ENCODE results near the gene DEF6.

DNA sequence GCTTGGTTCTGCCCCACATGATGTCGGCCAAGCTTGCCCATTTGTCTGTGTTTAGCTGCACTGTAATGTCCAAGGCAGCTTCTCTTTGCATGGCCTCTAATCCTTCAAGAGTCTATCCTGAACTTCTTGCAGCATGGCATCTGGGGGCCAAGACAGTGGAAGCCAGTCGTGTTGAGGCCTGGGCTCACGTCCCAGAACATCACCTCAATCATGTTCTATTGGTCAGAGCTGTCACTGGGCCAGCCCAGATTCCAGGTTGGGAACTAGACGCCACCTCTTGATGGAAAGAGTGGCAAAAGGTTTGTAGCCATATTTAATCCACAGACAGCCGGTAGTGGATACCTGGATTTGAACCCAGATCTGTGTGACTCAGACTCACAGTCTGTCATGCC lies 70.0 kb downstream of the DEF6 start:
- TF ChIP-seq, protein P1, sequence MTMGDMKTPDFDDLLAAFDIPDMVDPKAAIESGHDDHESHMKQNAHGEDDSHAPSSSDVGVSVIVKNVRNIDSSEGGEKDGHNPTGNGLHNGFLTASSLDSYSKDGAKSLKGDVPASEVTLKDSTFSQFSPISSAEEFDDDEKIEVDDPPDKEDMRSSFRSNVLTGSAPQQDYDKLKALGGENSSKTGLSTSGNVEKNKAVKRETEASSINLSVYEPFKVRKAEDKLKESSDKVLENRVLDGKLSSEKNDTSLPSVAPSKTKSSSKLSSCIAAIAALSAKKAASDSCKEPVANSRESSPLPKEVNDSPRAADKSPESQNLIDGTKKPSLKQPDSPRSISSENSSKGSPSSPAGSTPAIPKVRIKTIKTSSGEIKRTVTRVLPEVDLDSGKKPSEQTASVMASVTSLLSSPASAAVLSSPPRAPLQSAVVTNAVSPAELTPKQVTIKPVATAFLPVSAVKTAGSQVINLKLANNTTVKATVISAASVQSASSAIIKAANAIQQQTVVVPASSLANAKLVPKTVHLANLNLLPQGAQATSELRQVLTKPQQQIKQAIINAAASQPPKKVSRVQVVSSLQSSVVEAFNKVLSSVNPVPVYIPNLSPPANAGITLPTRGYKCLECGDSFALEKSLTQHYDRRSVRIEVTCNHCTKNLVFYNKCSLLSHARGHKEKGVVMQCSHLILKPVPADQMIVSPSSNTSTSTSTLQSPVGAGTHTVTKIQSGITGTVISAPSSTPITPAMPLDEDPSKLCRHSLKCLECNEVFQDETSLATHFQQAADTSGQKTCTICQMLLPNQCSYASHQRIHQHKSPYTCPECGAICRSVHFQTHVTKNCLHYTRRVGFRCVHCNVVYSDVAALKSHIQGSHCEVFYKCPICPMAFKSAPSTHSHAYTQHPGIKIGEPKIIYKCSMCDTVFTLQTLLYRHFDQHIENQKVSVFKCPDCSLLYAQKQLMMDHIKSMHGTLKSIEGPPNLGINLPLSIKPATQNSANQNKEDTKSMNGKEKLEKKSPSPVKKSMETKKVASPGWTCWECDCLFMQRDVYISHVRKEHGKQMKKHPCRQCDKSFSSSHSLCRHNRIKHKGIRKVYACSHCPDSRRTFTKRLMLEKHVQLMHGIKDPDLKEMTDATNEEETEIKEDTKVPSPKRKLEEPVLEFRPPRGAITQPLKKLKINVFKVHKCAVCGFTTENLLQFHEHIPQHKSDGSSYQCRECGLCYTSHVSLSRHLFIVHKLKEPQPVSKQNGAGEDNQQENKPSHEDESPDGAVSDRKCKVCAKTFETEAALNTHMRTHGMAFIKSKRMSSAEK (CRISPR knock-in tag; IDR thresholded peaks at IDR 0.05; ENCODE audit: borderline replicate concordance): no peak
- TF ChIP-seq, protein P2, sequence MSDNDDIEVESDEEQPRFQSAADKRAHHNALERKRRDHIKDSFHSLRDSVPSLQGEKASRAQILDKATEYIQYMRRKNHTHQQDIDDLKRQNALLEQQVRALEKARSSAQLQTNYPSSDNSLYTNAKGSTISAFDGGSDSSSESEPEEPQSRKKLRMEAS (CRISPR knock-in tag; IDR thresholded peaks at IDR 0.05): no peak
- TF ChIP-seq, protein P3, sequence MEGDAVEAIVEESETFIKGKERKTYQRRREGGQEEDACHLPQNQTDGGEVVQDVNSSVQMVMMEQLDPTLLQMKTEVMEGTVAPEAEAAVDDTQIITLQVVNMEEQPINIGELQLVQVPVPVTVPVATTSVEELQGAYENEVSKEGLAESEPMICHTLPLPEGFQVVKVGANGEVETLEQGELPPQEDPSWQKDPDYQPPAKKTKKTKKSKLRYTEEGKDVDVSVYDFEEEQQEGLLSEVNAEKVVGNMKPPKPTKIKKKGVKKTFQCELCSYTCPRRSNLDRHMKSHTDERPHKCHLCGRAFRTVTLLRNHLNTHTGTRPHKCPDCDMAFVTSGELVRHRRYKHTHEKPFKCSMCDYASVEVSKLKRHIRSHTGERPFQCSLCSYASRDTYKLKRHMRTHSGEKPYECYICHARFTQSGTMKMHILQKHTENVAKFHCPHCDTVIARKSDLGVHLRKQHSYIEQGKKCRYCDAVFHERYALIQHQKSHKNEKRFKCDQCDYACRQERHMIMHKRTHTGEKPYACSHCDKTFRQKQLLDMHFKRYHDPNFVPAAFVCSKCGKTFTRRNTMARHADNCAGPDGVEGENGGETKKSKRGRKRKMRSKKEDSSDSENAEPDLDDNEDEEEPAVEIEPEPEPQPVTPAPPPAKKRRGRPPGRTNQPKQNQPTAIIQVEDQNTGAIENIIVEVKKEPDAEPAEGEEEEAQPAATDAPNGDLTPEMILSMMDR (IDR thresholded peaks at IDR 0.05): no peak
- TF ChIP-seq NR1H2 (CRISPR knock-in tag; IDR thresholded peaks at IDR 0.05) (no peak), ZBTB21 (CRISPR knock-in tag; IDR thresholded peaks at IDR 0.05; ENCODE audit: borderline replicate concordance) (no peak), GABPB1 (CRISPR knock-in tag; IDR thresholded peaks at IDR 0.05) (no peak), MXD4 (CRISPR knock-in tag; IDR thresholded peaks at IDR 0.05; ENCODE audit: borderline replicate concordance) (no peak), IRF2 (CRISPR knock-in tag; IDR thresholded peaks at IDR 0.05; ENCODE audit: borderline replicate concordance, low read depth) (no peak)
